ENCODE data around the gene STXBP3. TPM values are rescaled to one million over a fixed set of nuclear protein-coding genes. Genes with fewer than 3 reads are reported as not detected.

The STXBP3 gene
- total and polyA plus RNA-seq, 10 donors, result 29.5 to 157 (median 67.5) TPM

DNA sequence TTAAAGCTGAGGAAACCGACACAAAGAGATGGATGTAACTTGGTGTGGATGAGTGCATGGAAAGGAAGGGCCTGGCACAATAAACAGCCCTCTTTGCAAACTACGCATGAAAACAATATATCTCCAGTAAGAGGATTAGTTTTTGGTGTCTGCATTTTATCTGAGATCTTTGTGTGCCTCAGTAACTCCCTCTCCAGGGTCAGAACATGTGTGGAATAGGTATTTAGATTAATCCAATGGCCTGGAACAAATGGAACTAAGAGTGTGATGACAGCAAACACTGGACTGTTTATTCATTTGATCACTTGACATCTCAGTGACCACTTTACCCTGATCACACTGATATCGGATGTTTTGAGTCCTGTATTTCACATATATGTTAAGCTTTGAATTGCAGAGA is 65.1 kb downstream of the STXBP3 start:
- DNase-seq, result no peak
- Histone ChIP-seq H3K9me3 (no peaks in the 10 kb centered on the region), H3K27ac (no peak overlapping the region), H3K4me3 (no peak overlapping the region), H3K36me3 (peaks cover 0 to 60% (median 27%) of the 10 kb centered on the region in 6 donors), H3K4me1 (peaks cover 0 to 11% (median under 1%) of the 10 kb centered on the region in 6 donors), H3K27me3 (replicated peaks in 1 of 7) (no peaks in the 10 kb centered on the region)
- TF ChIP-seq POLR2AphosphoS5 (IDR thresholded peaks at IDR 0.05) (no peak), CTCF (IDR thresholded peaks at IDR 0.05 in 8 of 11, conservative IDR thresholded peaks at IDR 0.05 in 3 of 11) (no peak), POLR2A (IDR thresholded peaks at IDR 0.05) (no peak)
- intact Hi-C loops (cut with DNase I; ENCODE audit: low total_unique reads), result no loop called here
- WGBS, 5 donors, result 94 to 99% (median 98%) methylated on average over 3 of the region's 3 CpGs

DNA sequence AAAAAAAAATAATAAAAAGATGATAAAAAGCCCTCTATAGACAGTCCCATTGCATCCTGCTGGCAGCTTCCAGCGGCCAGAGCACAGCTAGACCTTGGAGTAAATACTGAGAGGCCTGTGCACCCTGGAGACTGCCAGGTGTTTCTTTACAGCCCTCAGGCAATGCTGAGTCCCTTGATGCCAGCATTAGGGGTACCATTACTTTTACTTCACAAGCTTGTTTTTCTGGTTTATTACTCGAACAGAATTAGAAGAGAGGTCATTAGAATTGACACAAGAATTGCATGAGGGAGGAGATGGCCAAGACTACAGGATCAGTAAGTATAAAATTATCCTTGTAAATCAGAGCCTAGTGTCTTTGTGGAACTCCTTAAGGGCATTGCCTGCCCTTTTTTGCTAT is 66.9 kb downstream of the STXBP3 start:
- H3K9me3 ChIP-seq, result no peaks in the 10 kb centered on the region
- peaks cover 0 to 12% (median 6%) of the 10 kb centered on the region in 6 donors for H3K4me1 ChIP-seq
- peak overlapping the region in 1 of 8 donors; percentile 66 for H3K27ac ChIP-seq
- H3K36me3 ChIP-seq, result peaks cover 0 to 42% (median 15%) of the 10 kb centered on the region in 6 donors
- no peaks in the 10 kb centered on the region for H3K27me3 ChIP-seq (replicated peaks in 1 of 7)
- no peak overlapping the region for H3K4me3 ChIP-seq
- TF ChIP-seq POLR2A (IDR thresholded peaks at IDR 0.05) (no peak), CTCF (IDR thresholded peaks at IDR 0.05 in 8 of 11, conservative IDR thresholded peaks at IDR 0.05 in 3 of 11) (no peak), POLR2AphosphoS5 (IDR thresholded peaks at IDR 0.05) (no peak)
- DNase-seq, result no peak
- intact Hi-C loops (cut with DNase I; ENCODE audit: low total_unique reads), result no loop called here
- WGBS, 5 donors, result 75 to 95% (median 90%) methylated on average over 2 of the region's 2 CpGs

GRCh38 chr1:108814343-108815125 is 68.1 kb downstream of the STXBP3 start:
- Histone ChIP-seq H3K9me3 (no peaks in the 10 kb centered on the region), H3K36me3 (peaks cover 0 to 30% (median 7%) of the 10 kb centered on the region in 6 donors), H3K4me3 (no peak overlapping the region), H3K27ac (peak overlapping the region in 5 of 8 donors; percentile 66 to 82 (median 77)), H3K27me3 (replicated peaks in 1 of 7) (no peaks in the 10 kb centered on the region), H3K4me1 (peaks cover 0 to 12% (median 6%) of the 10 kb centered on the region in 6 donors)
- WGBS, 5 donors, result 73 to 83% (median 78%) methylated on average over 4 of the region's 4 CpGs
- TF ChIP-seq CTCF (IDR thresholded peaks at IDR 0.05 in 8 of 11, conservative IDR thresholded peaks at IDR 0.05 in 3 of 11), result no peak
- TF ChIP-seq POLR2AphosphoS5 (IDR thresholded peaks at IDR 0.05), result no peak
- TF ChIP-seq POLR2A (IDR thresholded peaks at IDR 0.05), result no peak
- intact Hi-C loops (cut with DNase I; ENCODE audit: low total_unique reads), result no loop called here
- DNase-seq, result no peak

DNA sequence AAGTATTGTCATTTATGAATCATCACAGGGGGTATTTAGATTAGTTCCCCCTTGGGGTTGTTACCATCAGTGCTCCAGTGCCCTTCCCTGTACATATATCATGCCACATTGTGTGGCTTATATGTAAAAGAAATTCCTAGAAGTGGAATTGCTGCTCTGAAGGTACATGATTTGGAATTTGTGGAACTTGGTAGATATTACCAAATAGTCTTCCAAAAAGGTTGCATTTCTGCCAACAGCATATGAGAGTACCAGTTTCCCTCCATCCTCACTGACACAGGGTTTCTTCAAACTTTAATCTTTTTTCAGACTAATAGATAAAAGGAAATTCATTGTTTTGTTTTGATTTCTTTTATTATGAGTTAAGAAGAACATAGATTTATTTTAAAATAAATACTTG is 69.1 kb downstream of the STXBP3 start:
- Histone ChIP-seq H3K36me3 (peaks cover 0 to 20% (median 2%) of the 10 kb centered on the region in 6 donors), H3K4me1 (peaks cover 0 to 12% (median 6%) of the 10 kb centered on the region in 6 donors), H3K4me3 (no peak overlapping the region), H3K27me3 (replicated peaks in 1 of 7) (no peaks in the 10 kb centered on the region), H3K9me3 (no peaks in the 10 kb centered on the region), H3K27ac (peak overlapping the region; percentile 49 to 82 (median 74))
- no peak for DNase-seq
- intact Hi-C loops (cut with DNase I; ENCODE audit: low total_unique reads), result no loop called here
- TF ChIP-seq CTCF (IDR thresholded peaks at IDR 0.05 in 8 of 11, conservative IDR thresholded peaks at IDR 0.05 in 3 of 11) (no peak), POLR2AphosphoS5 (IDR thresholded peaks at IDR 0.05) (no peak), POLR2A (IDR thresholded peaks at IDR 0.05) (no peak)

Measured in spleen (tissue), 11 donors.